Stimulated activated CD8-positive, alpha-beta memory T cell treated with anti-CD3 and anti-CD28 coated beads, Interleukin-7, amount 100 ng/mL, for 48 hours (primary cell): ENCODE data around the gene SLC16A3.
A peak's percentile ranks its signal among the peaks of the same experiment; 100 is the strongest.

ENCODE experiments used
- DNase-seq, 2 donors: peaks; one replicate each; pipeline ENCODE4 v3.0.0-alpha.2; 2020; ENCODE audit warnings: low read depth in 1 of 2; ENCODE audit errors: extremely low read depth in 1 of 2

The SLC16A3 gene

DNA sequence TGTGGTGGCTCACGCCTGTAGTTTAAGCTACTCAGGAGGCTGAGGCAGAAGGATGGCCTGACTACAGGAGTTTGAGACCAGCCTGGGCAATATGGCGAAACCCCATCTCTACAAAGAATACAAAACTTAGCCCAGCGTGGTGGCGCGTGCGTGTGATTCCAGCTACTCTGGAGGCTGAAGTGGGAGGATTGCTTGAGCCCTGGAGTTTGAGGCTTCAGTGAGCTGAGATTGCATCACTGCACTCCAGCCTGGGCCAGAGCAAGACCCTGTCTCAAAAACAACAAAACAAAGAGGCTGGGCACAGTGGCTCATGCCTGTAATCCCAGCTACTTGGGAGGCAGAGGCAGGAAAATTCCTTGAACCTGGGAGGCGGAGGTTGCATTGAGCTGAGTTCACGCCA lies 51.7 kb downstream of the SLC16A3 start:
- no peak for DNase-seq

DNA sequence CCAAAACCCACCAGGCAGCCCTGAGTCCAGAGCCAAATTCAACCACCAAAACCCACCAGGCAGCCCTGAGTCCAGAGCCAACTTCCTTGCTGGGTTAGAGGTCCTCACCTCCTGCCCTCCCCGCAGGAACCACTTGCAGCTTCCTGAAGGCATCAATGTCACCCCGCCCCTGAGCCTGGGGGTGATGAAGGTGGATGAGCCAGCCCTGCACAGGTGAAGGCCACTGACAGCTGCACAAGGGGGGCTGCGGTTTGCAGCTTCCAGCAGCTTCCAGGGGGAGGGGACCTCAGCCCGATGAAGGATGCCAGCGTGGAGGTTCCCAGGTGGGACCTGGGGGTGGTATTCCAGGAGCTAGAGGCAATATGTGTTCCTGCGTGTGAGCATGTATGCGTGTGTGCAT lies 52.2 kb downstream of the SLC16A3 start:
- no peak for DNase-seq

DNA sequence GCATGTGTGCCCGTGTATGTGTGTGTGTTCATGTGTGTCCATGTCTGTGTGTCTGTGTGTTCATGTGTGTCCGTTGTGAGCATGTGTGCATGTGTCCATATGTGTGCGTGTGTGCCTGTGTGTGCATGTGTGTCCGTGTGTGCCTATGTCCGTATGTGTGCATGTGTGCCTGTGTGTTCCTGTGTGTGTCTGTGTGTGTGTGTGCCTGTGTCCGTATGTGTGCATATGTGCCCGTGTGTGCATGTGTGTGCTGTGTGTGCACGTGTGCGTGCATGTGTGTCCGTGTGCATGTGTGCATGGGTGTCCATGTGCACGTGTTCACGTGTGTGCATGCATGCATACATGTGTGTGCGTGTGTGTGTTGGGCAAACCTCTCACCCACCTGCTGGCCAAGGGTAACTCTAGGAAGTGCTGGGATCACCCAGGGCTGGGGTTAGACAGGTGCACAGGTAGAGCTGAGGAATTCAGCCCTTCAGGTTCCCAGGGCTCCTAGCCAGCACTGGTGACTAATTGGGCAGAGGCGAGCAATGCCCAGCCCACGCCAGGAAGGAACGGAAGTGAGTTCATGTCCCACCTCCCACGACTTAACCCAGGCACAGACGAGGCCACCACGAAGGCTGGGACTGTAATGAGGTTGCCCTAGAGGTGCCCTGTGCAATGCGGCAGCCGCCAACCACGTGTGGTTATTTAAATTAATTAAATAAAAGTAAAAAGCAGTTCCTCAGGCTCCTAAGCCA lies 52.8 kb downstream of the SLC16A3 start:
- DNase-seq, result no peak

DNA sequence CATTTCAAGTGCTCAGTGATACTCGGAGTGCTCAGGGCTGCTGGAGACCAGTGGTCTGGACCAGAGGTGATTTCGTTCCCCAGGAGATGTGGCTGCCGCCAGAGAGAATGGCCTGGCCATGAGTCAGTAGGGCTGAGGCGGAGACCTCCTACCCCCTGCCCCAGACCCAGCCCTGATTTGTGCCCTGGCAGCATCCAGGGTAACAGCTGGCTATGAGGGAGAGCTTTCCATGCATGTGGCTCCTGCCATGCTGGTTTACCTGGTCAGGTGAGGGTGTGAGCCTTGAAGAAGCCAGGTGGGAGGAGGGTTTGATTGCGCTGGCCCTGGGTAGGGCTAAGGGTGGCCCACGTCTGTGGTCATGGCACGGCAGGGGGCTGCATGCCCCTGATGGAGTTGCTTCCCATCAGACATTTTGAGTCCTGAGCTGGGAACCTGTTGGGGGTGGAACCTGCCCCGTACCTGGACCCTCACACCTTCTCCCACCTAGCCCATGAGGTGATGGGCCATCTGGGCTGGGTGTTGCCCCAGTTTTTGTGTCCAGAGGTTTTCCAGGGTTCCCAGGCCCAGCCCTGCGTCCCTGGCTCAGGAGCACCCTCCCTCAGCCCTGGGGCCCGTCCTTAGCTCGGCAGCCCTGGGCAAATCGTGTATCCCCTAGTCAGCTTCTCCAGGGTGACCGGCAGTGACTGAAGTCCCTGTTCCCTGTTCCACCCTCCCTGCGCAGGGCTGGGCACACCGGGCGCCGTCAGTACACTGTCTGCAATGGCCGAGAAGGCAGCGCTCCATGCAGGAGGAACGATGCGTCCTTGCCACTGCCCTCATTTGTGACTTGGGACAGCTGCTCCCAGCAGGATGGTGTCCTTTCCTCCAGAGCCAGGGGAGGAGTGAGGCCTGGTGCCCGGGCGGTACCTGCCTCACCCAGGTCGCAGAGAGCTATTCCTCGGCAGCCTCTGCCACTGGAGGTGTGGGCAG lies 53.7 kb downstream of the SLC16A3 start:
- DNase-seq, result no peak

DNA sequence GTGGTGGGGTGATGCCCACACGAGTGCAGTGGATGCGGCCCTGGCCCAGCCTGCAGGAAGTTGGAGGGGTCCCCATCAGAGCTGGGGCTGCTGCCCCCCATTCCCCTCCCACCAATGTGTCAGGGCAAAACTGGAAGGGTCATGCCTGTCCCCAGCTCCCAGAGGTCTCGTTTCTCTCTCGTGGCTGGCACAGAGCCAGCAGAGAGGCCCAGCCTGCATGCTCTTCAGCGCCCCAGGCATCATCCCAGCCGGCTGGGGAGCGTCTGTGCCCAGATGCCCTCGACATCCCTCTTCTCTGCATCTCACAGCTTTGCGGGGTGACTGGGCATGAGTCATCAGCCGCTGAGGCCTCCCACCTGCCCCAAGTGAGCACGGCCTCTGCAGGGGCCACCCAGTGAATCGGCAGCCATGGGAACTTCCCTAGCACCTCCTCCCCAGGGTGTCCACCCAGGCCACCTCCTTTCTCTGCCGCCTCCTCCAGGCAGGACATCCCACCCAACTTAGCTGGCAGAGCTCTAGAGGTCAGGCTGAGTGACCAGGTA lies 54.4 kb downstream of the SLC16A3 start:
- peak in 1 of 2 donors; percentile 79 for DNase-seq

DNA sequence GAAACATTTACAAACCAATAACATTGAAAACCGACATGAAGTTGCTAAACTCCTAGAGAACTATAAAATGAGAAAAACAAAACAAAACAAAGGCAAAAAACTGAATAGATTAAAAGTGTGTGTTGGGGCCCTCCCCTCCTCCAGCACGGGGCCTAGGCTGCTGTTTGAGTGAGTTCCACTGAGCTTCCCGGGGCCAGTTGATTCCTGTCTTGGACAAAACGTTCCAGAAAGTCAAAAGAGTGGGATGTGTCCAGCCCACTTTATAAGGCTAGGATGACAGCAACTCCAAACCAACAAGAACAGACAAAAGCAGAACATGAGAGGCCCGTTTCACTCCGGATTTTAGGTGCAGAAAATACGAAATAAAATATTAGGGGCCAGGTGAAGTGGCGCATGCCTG lies 56.3 kb downstream of the SLC16A3 start:
- no peak for DNase-seq

DNA sequence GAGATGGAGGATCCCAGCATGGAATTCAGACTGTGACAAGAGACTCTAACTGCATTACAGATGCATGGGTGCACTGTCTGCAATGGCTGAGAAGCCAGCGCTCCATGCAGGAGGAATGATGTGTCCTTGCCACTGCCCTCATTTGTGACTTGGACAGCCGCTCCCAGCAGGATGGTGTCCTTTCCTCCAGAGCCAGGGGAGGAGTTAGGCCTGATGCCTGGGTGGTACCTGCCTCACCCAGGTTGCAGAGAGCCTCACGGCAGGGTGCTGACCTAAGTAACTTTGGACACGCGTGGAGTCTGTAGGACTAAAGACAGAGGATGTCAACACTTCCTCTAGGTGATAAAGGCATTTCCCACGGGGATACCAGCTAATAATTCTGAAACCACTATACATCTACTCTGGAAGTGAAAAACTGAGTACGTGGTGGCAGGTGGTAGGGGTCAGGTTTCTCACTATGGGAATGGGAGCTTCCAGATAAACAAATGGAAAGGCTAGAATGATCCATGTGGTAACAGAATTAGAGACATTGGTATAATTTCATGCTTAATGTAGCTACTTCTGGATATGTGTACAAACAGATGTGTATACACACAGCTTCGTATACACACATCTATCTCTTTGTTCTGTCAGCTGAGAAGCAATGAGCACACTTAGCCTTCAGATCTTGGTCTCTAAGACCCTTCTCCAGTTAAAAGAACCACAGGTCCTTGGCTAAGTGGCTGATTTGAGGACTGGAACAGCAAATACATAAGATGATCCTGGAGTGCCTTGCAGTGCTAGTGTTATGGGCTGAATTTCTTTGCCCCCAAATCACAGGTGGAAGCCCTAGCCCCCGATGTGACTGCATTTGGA lies 58.4 kb downstream of the SLC16A3 start:
- no peak for DNase-seq

DNA sequence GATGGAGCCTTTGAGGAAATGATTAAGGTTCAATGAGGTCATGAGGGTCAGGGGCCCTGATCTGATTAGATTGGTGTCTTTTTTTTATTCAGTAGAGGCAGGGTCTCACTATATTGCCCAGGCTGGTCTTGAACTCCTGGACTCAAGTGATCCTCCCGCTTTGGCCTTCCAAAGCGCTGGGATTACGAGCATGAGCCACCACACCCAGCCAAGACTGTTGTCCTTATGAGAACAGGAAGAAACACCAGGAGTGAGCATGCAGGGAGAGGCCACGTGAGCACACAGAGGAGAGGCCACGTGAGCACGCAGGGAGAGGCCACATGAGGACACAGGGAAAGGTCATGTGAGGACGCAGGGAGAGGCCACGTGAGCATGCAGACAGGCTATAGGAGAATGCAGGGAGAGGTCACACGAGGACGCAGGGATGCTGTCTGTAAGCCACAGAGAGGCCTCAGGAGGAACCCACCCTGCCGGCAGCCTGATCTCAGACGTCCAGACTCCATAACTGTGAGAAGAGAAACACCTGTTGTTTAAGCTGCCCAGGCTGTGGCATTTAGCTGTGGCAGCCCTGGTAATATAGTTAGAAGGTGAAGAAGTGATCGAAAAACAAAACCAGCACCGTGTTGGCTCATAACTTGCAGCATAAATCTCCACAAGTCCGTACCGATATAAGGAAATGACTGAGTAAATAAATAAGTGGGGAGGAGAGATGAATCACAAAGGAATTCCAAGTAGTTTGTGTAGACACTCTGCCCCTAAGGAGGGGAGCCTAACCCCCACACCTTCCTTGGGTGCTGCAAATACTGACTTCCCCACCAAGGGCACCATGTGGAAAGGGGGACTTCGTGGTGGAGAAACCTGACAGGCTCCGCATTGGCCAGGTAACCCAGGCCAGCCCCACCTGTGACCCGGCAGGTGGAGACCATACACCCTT lies 59.3 kb downstream of the SLC16A3 start:
- DNase-seq, result no peak
